Thoracic aorta (tissue), 2 donors: Measurements from ENCODE around the gene CDKL4. TPM values are rescaled to one million over a fixed set of nuclear protein-coding genes. Genes with fewer than 3 reads are reported as not detected.
"Not testable (repeated sequence)": the region's sequence is repeated elsewhere in the genome, so short reads cannot be mapped to it uniquely, and the experiment has no call there.

Experiments used
- ATAC-seq: fragments of 150-250 bp; one replicate; pipeline ENCODE4 v1.8.0; 2017; ENCODE audit warnings: low read depth; ENCODE audit not compliant: insufficient number of reproducible peaks, low FRiP score
- DNase-seq: peaks from one replicate; pipeline ENCODE4 v3.0.0-alpha.2; 2020; ENCODE audit warnings: low spot score
- H3K27ac ChIP-seq, 2 donors: fragments of 200-600 bp; sonication (generic); 1 replicate in 1 of 2; 2 replicates in 1 of 2; pipeline ENCODE4 v1.5.1; 2016; ENCODE audit warnings: mild to moderate bottlenecking in 2 of 2, moderate library complexity in 2 of 2
- H3K27me3 ChIP-seq: fragments of 200-600 bp; sonication (generic); replicated peaks from 2 replicates; pipeline ENCODE4 v1.6.0; 2016; ENCODE audit warnings: mild to moderate bottlenecking; ENCODE audit not compliant: insufficient read depth
- H3K36me3 ChIP-seq: fragments of 200-600 bp; sonication (generic); one replicate; pipeline ENCODE4 v1.5.1; 2016
- H3K4me1 ChIP-seq, 2 donors: fragments of 200-600 bp; sonication (generic); 1 replicate in 1 of 2; 2 replicates in 1 of 2; pipeline versions ENCODE4 v1.5.1 to v1.6.0; 2016; ENCODE audit warnings: low read depth in 2 of 2, mild to moderate bottlenecking in 1 of 2; ENCODE audit not compliant: control insufficient read depth in 1 of 2
- H3K4me3 ChIP-seq: fragments of 200-600 bp; sonication (generic); 2 replicates; pipeline ENCODE4 v1.5.1; 2016; ENCODE audit warnings: mild to moderate bottlenecking
- H3K9me3 ChIP-seq: fragments of 200-600 bp; sonication (generic); 2 replicates; pipeline ENCODE4 v1.5.1; 2016
- CTCF ChIP-seq: fragments of 200-600 bp; sonication (generic); IDR thresholded peaks from one replicate; pipeline ENCODE4 v1.5.1; 2019; ENCODE audit warnings: antibody characterized with exemption
- total RNA-seq, 2 donors: library from RNA; depleted of rRNA; stranded (reverse); fragments of >200 nt; gene quantifications; one replicate each; pipeline versions ENCODE4 v1.1.0 to v1.2.3, GENCODE V29; 2016

CDKL4 gene
- total RNA-seq, 2 donors from 2014 or later, result 2.6 TPM; not detected in 1

GRCh38 chr2:39178756-39179155 lies 65.0 kb downstream of the CDKL4 start:
- Histone ChIP-seq H3K4me1 (no peaks in the 10 kb centered on the region), H3K36me3 (no peaks in the 10 kb centered on the region), H3K4me3 (no peak overlapping the region), H3K27me3 (no peaks in the 10 kb centered on the region), H3K9me3 (no peaks in the 10 kb centered on the region), H3K27ac (no peak overlapping the region)
- TF ChIP-seq CTCF, result no peak
- no peak for DNase-seq
- no peak for ATAC-seq

DNA sequence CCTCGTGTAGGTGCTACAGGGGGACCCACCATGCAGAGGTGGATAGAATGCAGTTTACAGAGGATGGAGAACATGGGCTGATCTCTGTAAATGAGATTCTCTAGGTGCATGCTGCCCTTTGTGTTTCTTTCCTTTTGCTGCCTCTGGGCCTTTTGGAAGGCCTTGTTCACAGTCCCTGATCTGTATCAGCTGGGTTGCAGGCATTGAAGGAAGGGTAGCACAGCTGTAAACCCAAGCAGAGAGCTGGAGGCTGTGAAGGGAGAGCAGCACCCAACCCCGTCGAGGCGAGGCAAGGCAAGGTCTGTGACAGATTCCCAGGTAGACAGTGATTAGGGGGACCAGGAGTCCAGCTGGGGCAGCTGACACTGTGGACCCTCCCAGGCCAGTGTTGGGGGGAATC lies 66.8 kb downstream of the CDKL4 start:
- DNase-seq, result no peak
- no peaks in the 10 kb centered on the region for H3K36me3 ChIP-seq
- no peak overlapping the region for H3K4me3 ChIP-seq
- H3K4me1 ChIP-seq, result no peaks in the 10 kb centered on the region
- H3K9me3 ChIP-seq, result no peaks in the 10 kb centered on the region
- H3K27ac ChIP-seq, result no peak overlapping the region
- no peak for TF ChIP-seq CTCF
- no peak for ATAC-seq
- H3K27me3 ChIP-seq, result no peaks in the 10 kb centered on the region

- ATAC-seq (no peak), DNase-seq (no peak)
- Histone ChIP-seq H3K36me3 (no peaks in the 10 kb centered on the region), H3K27ac (no peak overlapping the region), H3K9me3 (no peaks in the 10 kb centered on the region), H3K27me3 (no peaks in the 10 kb centered on the region), H3K4me3 (no peak overlapping the region), H3K4me1 (no peaks in the 10 kb centered on the region)
- TF ChIP-seq CTCF, result no peak
Observed at GRCh38 chr2:39175026-39175812, 68.6 kb downstream of the CDKL4 start.

DNA sequence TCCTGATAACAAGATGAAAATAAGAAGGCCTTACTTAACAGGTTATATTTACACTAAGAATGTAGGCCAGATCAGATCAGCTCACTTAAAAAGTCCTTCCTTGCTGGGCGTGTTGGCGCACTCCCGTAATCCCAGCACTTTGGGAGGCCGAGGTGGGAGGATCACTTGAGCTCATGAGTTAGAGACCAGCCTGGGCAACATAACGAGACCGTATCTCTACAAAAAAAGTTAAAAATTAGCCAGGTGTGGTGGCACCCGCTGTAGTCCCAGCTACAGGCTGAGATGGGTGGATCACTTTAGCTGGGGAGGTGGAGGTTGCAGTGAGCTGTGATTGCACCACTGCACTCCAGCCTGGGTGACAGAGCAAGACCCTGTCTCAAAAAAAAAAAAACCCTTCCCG lies 69.7 kb downstream of the CDKL4 start:
- Histone ChIP-seq H3K36me3 (no peaks in the 10 kb centered on the region), H3K4me3 (no peak overlapping the region), H3K27ac (no peak overlapping the region), H3K27me3 (no peaks in the 10 kb centered on the region), H3K4me1 (no peaks in the 10 kb centered on the region), H3K9me3 (no peaks in the 10 kb centered on the region)
- DNase-seq (no peak), ATAC-seq (no peak)
- TF ChIP-seq CTCF, result no peak

- not testable (repeated sequence) for H3K27ac ChIP-seq, H3K4me3 ChIP-seq, H3K36me3 ChIP-seq, H3K9me3 ChIP-seq, ATAC-seq, H3K27me3 ChIP-seq, DNase-seq, H3K4me1 ChIP-seq
Observed at GRCh38 chr2:39172047-39172706, 71.6 kb downstream of the CDKL4 start.
